H9 (cell line): ENCODE results near the gene CSAD. TPM values are rescaled to one million over a fixed set of nuclear protein-coding genes. Genes with fewer than 3 reads are reported as not detected.

Source experiments
- DNase-seq: peaks from one replicate; pipeline ENCODE4 v3.0.0-alpha.2; 2017
- H2AFZ ChIP-seq: one replicate; pipeline ENCODE4 v1.6.1; 2013; ENCODE audit warnings: mild to moderate bottlenecking, low read length, control low read depth, moderate library complexity
- H2AK5ac ChIP-seq: 2 replicates; pipeline ENCODE4 v1.6.1; 2013; ENCODE audit warnings: low read length, control low read depth, mixed read lengths; ENCODE audit not compliant: insufficient read length
- H2BK120ac ChIP-seq: one replicate; pipeline ENCODE4 v1.6.1; 2013; ENCODE audit warnings: low read depth, mild to moderate bottlenecking, low read length, control low read depth, inconsistent platforms; ENCODE audit not compliant: poor library complexity, severe bottlenecking
- H2BK12ac ChIP-seq: 2 replicates; pipeline ENCODE4 v1.6.1; 2013; ENCODE audit warnings: low read length, control low read depth, mixed read lengths, low read depth; ENCODE audit not compliant: insufficient read length
- H2BK15ac ChIP-seq: 2 replicates; pipeline ENCODE4 v1.6.1; 2013; ENCODE audit warnings: low read depth, low read length, control low read depth
- H2BK20ac ChIP-seq: one replicate; pipeline ENCODE4 v1.6.1; 2013; ENCODE audit warnings: low read depth, mild to moderate bottlenecking, low read length, control low read depth, inconsistent platforms; ENCODE audit not compliant: poor library complexity, severe bottlenecking
- H2BK5ac ChIP-seq: 2 replicates; pipeline ENCODE4 v1.6.1; 2013; ENCODE audit warnings: low read length, control low read depth, mixed read lengths; ENCODE audit not compliant: insufficient read length
- H3K14ac ChIP-seq: 2 replicates; pipeline ENCODE4 v1.6.1; 2013; ENCODE audit warnings: low read length, control low read depth; ENCODE audit not compliant: insufficient read depth
- H3K18ac ChIP-seq: 2 replicates; pipeline ENCODE4 v1.6.1; 2013; ENCODE audit warnings: low read depth, mild to moderate bottlenecking, mixed read lengths, low read length, control low read depth; ENCODE audit not compliant: insufficient read length
- H3K23ac ChIP-seq: 2 replicates; pipeline ENCODE4 v1.6.1; 2013; ENCODE audit warnings: low read length, control low read depth, mixed read lengths, low read depth; ENCODE audit not compliant: insufficient read length
- H3K23me2 ChIP-seq: 2 replicates; pipeline ENCODE4 v1.6.1; 2013; ENCODE audit warnings: low read depth, mild to moderate bottlenecking, mixed read lengths, low read length, control low read depth; ENCODE audit not compliant: insufficient read length, poor library complexity, severe bottlenecking
- H3K27ac ChIP-seq: 2 replicates; pipeline ENCODE4 v1.5.1; 2013; ENCODE audit warnings: low read length, control low read depth, mixed read lengths, low read depth; ENCODE audit not compliant: insufficient read length
- H3K27me3 ChIP-seq: 2 replicates; pipeline ENCODE4 v1.6.1; 2013; ENCODE audit warnings: low read length, control low read depth, inconsistent platforms; ENCODE audit not compliant: insufficient read depth
- H3K4ac ChIP-seq: 2 replicates; pipeline ENCODE4 v1.6.1; 2013; ENCODE audit warnings: low read depth, mild to moderate bottlenecking, control low read depth, inconsistent platforms, low read length, moderate library complexity
- H3K4me1 ChIP-seq: 2 replicates; pipeline ENCODE4 v1.6.1; 2013; ENCODE audit warnings: low read length, control low read depth, inconsistent platforms; ENCODE audit not compliant: insufficient read depth
- H3K4me2 ChIP-seq: 2 replicates; pipeline ENCODE4 v1.6.1; 2013; ENCODE audit warnings: low read length, control low read depth, mixed read lengths; ENCODE audit not compliant: insufficient read length, insufficient read depth
- H3K56ac ChIP-seq: 2 replicates; pipeline ENCODE4 v1.6.1; 2013; ENCODE audit warnings: low read depth, mild to moderate bottlenecking, mixed read lengths, low read length, control low read depth; ENCODE audit not compliant: insufficient read length
- H3K79me1 ChIP-seq: 2 replicates; pipeline ENCODE4 v1.6.1; 2013; ENCODE audit warnings: low read depth, mild to moderate bottlenecking, moderate library complexity, low read length, control low read depth, inconsistent platforms; ENCODE audit not compliant: insufficient read depth, poor library complexity, severe bottlenecking
- H3K79me2 ChIP-seq: 2 replicates; pipeline ENCODE4 v1.6.1; 2013; ENCODE audit warnings: low read length, control low read depth, inconsistent platforms; ENCODE audit not compliant: insufficient read depth
- H3K9ac ChIP-seq: 2 replicates; pipeline ENCODE4 v1.6.1; 2013; ENCODE audit warnings: low read length, control low read depth, mixed read lengths; ENCODE audit not compliant: insufficient read length; ENCODE audit errors: extremely low read depth
- H3K9me3 ChIP-seq: one replicate; pipeline ENCODE4 v1.6.1; 2013; ENCODE audit warnings: low read depth, low read length, inconsistent platforms; ENCODE audit not compliant: control insufficient read depth
- H3T11ph ChIP-seq: one replicate; pipeline ENCODE4 v1.6.1; 2013; ENCODE audit warnings: mild to moderate bottlenecking, low read length, control low read depth, inconsistent platforms
- H4K20me1 ChIP-seq: one replicate; pipeline ENCODE4 v1.6.1; 2013; ENCODE audit not compliant: control insufficient read depth, insufficient read length, insufficient read depth
- H4K5ac ChIP-seq: 2 replicates; pipeline ENCODE4 v1.6.1; 2013; ENCODE audit warnings: low read depth, mild to moderate bottlenecking, mixed read lengths, low read length, control low read depth; ENCODE audit not compliant: insufficient read length
- H4K8ac ChIP-seq: replicated peaks from 2 replicates; pipeline ENCODE4 v1.6.1; 2013; ENCODE audit warnings: low read length, control low read depth, mixed read lengths, low read depth; ENCODE audit not compliant: insufficient read length
- H4K91ac ChIP-seq: 2 replicates; pipeline ENCODE4 v1.6.1; 2013; ENCODE audit warnings: low read depth, mild to moderate bottlenecking, moderate library complexity, mixed read lengths, low read length, control low read depth; ENCODE audit not compliant: insufficient read length
- H3K27ac Mint-ChIP-seq, 3 experiments: 2 replicates in 2 of 3; 3 replicates in 1 of 3; pipeline ENCODE4 v1.8.0; 2020 to 2021; ENCODE audit warnings: mixed read lengths in 3 of 3, mild to moderate bottlenecking in 1 of 3, moderate library complexity in 1 of 3
- H3K27me3 Mint-ChIP-seq: 2 replicates; pipeline ENCODE4 v1.8.0; 2021; ENCODE audit warnings: low read depth, mild to moderate bottlenecking, moderate library complexity, mixed read lengths
- H3K36me3 Mint-ChIP-seq, 3 experiments: 2 replicates in 2 of 3; 3 replicates in 1 of 3; pipeline ENCODE4 v1.8.0; 2020 to 2021; ENCODE audit warnings: low read depth in 3 of 3, mixed read lengths in 3 of 3; ENCODE audit not compliant: insufficient read depth in 1 of 3
- H3K4me1 Mint-ChIP-seq, 2 experiments: 2 replicates each; pipeline ENCODE4 v1.8.0; 2020; ENCODE audit warnings: mixed read lengths in 2 of 2
- H3K4me3 Mint-ChIP-seq, 2 experiments: 2 replicates in 1 of 2; 3 replicates in 1 of 2; pipeline ENCODE4 v1.8.0; 2020 to 2021; ENCODE audit warnings: mild to moderate bottlenecking in 2 of 2, mixed read lengths in 2 of 2, moderate library complexity in 1 of 2
- H3K9me3 Mint-ChIP-seq, 2 experiments: 2 replicates in 1 of 2; 3 replicates in 1 of 2; pipeline ENCODE4 v1.8.0; 2020; ENCODE audit warnings: mild to moderate bottlenecking in 2 of 2, mixed read lengths in 2 of 2, moderate library complexity in 1 of 2
- WGBS: extraction: QIAGEN DNeasy Blood & Tissue Kit; methylation state at CpG from one replicate; pipeline ENCODE4 v1.1.7; 2013; ENCODE audit warnings: missing lambda C conversion rate, low lambda C conversion rate, mixed read lengths; ENCODE audit not compliant: insufficient read length; ENCODE audit errors: extremely low coverage; 5-methylcytosine and 5-hydroxymethylcytosine counted together
- total RNA-seq: library from RNA; stranded (reverse); gene quantifications from 2 replicates; pipeline ENCODE4 v1.2.1, GENCODE V29; 2021
- TF ChIP-seq, protein P1 (sequence below): fragments of 200-600 bp; sonication (generic); conservative IDR thresholded peaks from 3 replicates; pipeline ENCODE4 v1.8.0; 2021; ENCODE audit warnings: antibody characterized with exemption, mild to moderate bottlenecking

Gene CSAD
- total RNA-seq, 1 experiment from 2014 or later, result 7.4 TPM

DNA sequence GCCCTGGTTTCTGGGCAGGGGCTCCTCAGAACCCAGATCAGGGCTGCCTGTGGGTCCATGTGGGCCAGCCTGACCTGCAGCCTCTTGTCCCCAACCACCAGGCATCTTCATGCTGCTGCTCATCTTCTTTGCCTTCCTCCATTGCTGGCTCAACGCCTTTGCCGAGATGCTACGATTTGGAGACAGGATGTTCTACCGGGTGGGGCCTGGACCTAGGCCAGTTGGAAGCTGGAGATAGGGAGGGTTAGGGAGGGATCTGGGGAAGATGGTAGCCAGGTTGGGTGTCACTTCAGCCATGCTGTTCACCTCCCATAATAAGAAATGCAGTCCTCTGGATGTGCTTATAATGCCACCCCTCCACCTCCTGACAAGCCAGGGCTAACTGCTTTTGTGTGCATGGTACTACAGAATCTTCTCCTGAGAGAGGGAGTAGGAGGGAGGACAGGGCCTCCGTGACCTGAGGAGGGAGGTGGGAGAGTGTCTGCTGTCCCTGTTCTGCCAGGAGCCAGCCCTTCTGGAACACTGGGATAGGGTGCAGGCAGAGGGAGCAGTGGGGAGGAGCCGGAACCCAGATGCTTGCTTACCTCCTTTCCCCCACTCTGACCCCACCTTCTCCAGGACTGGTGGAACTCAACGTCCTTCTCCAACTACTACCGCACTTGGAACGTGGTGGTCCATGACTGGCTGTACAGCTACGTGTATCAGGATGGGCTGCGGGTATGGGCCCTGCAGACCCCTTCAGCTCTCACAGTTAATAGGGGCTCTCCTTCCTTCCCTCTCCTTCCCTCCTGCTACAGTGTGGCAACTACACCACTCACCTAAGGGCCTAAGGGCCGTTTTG lies 59.8 kb downstream of the CSAD start:
- H3K9ac ChIP-seq, result no peak overlapping the region
- DNase-seq, result no peak
- no peaks in the 10 kb centered on the region for H3K79me1 ChIP-seq
- H3K4me1 ChIP-seq, result no peaks in the 10 kb centered on the region
- no peaks in the 10 kb centered on the region for H4K20me1 ChIP-seq
- H3K4me2 ChIP-seq, result no peak overlapping the region
- H2BK5ac ChIP-seq, result no peak overlapping the region
- H3K14ac ChIP-seq, result no peak overlapping the region; the same call in 1 of the 2 replicates
- no CpG with 5 or more reads among the region's 12 CpGs for WGBS
- H2AFZ ChIP-seq, result no peak overlapping the region
- no peak overlapping the region for H2AK5ac ChIP-seq
- H2BK15ac ChIP-seq, result no peak overlapping the region
- no peak overlapping the region for H3T11ph ChIP-seq
- H4K8ac ChIP-seq, result no peak overlapping the region
- no peak overlapping the region for H2BK12ac ChIP-seq
- no peaks in the 10 kb centered on the region for H3K23me2 ChIP-seq
- no peak overlapping the region for H3K27ac ChIP-seq
- H4K5ac ChIP-seq, result no peak overlapping the region
- no peaks in the 10 kb centered on the region for H3K79me2 ChIP-seq
- TF ChIP-seq, protein P1, sequence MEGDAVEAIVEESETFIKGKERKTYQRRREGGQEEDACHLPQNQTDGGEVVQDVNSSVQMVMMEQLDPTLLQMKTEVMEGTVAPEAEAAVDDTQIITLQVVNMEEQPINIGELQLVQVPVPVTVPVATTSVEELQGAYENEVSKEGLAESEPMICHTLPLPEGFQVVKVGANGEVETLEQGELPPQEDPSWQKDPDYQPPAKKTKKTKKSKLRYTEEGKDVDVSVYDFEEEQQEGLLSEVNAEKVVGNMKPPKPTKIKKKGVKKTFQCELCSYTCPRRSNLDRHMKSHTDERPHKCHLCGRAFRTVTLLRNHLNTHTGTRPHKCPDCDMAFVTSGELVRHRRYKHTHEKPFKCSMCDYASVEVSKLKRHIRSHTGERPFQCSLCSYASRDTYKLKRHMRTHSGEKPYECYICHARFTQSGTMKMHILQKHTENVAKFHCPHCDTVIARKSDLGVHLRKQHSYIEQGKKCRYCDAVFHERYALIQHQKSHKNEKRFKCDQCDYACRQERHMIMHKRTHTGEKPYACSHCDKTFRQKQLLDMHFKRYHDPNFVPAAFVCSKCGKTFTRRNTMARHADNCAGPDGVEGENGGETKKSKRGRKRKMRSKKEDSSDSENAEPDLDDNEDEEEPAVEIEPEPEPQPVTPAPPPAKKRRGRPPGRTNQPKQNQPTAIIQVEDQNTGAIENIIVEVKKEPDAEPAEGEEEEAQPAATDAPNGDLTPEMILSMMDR, result no peak
- no peak overlapping the region for H4K91ac ChIP-seq
- no peak overlapping the region for H3K56ac ChIP-seq
- Mint-ChIP-seq H3K9me3 (peaks cover 0 to 4% of the 10 kb centered on the region in 2 experiments; a peak in 1 of 5 replicates), H3K27ac (no peak overlapping the region), H3K36me3 (no peaks in the 10 kb centered on the region), H3K27me3 (peaks cover 51% of the 10 kb centered on the region), H3K4me3 (no peak overlapping the region), H3K4me1 (peaks cover 0 to 3% of the 10 kb centered on the region in 2 experiments; a peak in 1 of 4 replicates)
- H2BK120ac ChIP-seq, result no peak overlapping the region
- H3K27me3 ChIP-seq, result no peaks in the 10 kb centered on the region
- no peak overlapping the region for H3K4ac ChIP-seq
- H3K9me3 ChIP-seq, result no peaks in the 10 kb centered on the region
- H3K18ac ChIP-seq, result no peak overlapping the region
- no peak overlapping the region for H3K23ac ChIP-seq
- H2BK20ac ChIP-seq, result no peak overlapping the region
